CD4-positive, alpha-beta T cell (primary cell): Measurements from ENCODE around the gene IQSEC1. TPM values are rescaled to one million over a fixed set of nuclear protein-coding genes. Genes with fewer than 3 reads are reported as not detected.

Source experiments
- ATAC-seq: fragments of 200-7000 bp; cut with Tn5 transposase; one replicate; pipeline ENCODE4 v1.10.0; 2022; ENCODE audit warnings: mild to moderate bottlenecking; ENCODE audit not compliant: poor library complexity
- CTCF ChIA-PET: fragments of 350-600 bp; sonication (Branson Sonifier 250); formaldehyde crosslinking; loops from one replicate; lab custom pipeline; 2021; ENCODE audit warnings: antibody characterized with exemption, inconsistent platforms; lab: Charles Lee
- POLR2A ChIA-PET: fragments of 350-600 bp; sonication (Branson Sonifier 250); formaldehyde crosslinking; loops from one replicate; lab custom pipeline; 2021; ENCODE audit warnings: antibody characterized with exemption, inconsistent platforms; lab: Charles Lee
- DNase-seq, 14 experiments: peaks; one replicate each; pipeline ENCODE4 v3.0.0-alpha.2; 2013 to 2020; ENCODE audit warnings: mixed read lengths in 2 of 14
- H3K27ac ChIP-seq, 2 donors: one replicate each; pipeline versions ENCODE4 v1.5.1 to v1.7.0; 2013; ENCODE audit warnings: low read length in 2 of 2, low read depth in 1 of 2, mild to moderate bottlenecking in 1 of 2
- H3K27me3 ChIP-seq, 2 experiments: 1 replicate in 1 of 2; 2 replicates in 1 of 2; pipeline versions ENCODE4 v1.6.1 to v1.7.0; 2013; ENCODE audit warnings: low read length in 2 of 2, control low read depth in 1 of 2, mild to moderate bottlenecking in 1 of 2, moderate library complexity in 1 of 2; ENCODE audit not compliant: insufficient read depth in 2 of 2, control insufficient read depth in 1 of 2
- H3K36me3 ChIP-seq: one replicate; pipeline ENCODE4 v1.6.1; 2013; ENCODE audit warnings: low read length, control low read depth; ENCODE audit not compliant: insufficient read depth
- H3K4me1 ChIP-seq: one replicate; pipeline ENCODE4 v1.6.1; 2013; ENCODE audit warnings: low read length, control low read depth; ENCODE audit not compliant: insufficient read depth
- H3K4me3 ChIP-seq: one replicate; pipeline ENCODE4 v1.5.1; 2013; ENCODE audit warnings: mild to moderate bottlenecking, low read length, moderate library complexity
- H3K9me3 ChIP-seq, 2 experiments: 1 replicate in 1 of 2; 2 replicates in 1 of 2; pipeline versions ENCODE4 v1.6.1 to v1.7.0; 2013; ENCODE audit warnings: low read length in 2 of 2, mild to moderate bottlenecking in 2 of 2, control low read depth in 1 of 2, moderate library complexity in 1 of 2; ENCODE audit not compliant: control insufficient read depth in 1 of 2, insufficient read depth in 1 of 2
- H3K27ac Mint-ChIP-seq: one replicate; pipeline ENCODE4 v1.8.0; 2020; ENCODE audit warnings: mixed read lengths
- H3K27me3 Mint-ChIP-seq: one replicate; pipeline ENCODE4 v1.8.0; 2021; ENCODE audit warnings: mixed read lengths
- H3K36me3 Mint-ChIP-seq: one replicate; pipeline ENCODE4 v1.8.0; 2021; ENCODE audit warnings: low read depth, mixed read lengths
- H3K4me1 Mint-ChIP-seq: one replicate; pipeline ENCODE4 v1.8.0; 2021; ENCODE audit warnings: low read depth, mixed read lengths
- H3K4me3 Mint-ChIP-seq: one replicate; pipeline ENCODE4 v1.8.0; 2020; ENCODE audit warnings: mild to moderate bottlenecking, mixed read lengths
- H3K9me3 Mint-ChIP-seq: one replicate; pipeline ENCODE4 v1.8.0; 2020; ENCODE audit warnings: mixed read lengths
- intact Hi-C, 2 experiments: fragments of 100-400 bp; cut with DNase I in 1 of 2; cut with micrococcal nuclease in 1 of 2; formaldehyde crosslinking; loops; one replicate each; pipeline versions ENCODE4 v1.15.1 to v1.9.0; 2023 to 2025; cut with DNase I, micrococcal nuclease
- total RNA-seq, 174 experiments: library from RNA in 2 of 174; stranded (reverse) in 2 of 174; gene quantifications; one replicate each; pipeline ENCODE4 v1.2.3 and lab custom pipeline; 2021 to 2026
- TF ChIP-seq, protein P1 (sequence below): fragments of 200-600 bp; IDR thresholded peaks from one replicate; pipeline ENCODE4 v1.8.0; 2022; ENCODE audit warnings: antibody characterized with exemption, mild to moderate bottlenecking

The IQSEC1 gene
- total RNA-seq, 2 experiments from 2014 or later: 102 to 108 TPM

- H3K36me3 Mint-ChIP-seq: peaks cover 79% of the 10 kb centered on the region
- H3K9me3 Mint-ChIP-seq: no peaks in the 10 kb centered on the region
- Histone ChIP-seq H3K9me3 (no peaks in the 10 kb centered on the region), H3K36me3 (peaks cover 96% of the 10 kb centered on the region), H3K4me1 (peaks cover 27% of the 10 kb centered on the region), H3K27ac (no peak overlapping the region), H3K4me3 (no peak overlapping the region), H3K27me3 (no peaks in the 10 kb centered on the region)
- intact Hi-C loops: no loop called here
- TF ChIP-seq, protein P1, sequence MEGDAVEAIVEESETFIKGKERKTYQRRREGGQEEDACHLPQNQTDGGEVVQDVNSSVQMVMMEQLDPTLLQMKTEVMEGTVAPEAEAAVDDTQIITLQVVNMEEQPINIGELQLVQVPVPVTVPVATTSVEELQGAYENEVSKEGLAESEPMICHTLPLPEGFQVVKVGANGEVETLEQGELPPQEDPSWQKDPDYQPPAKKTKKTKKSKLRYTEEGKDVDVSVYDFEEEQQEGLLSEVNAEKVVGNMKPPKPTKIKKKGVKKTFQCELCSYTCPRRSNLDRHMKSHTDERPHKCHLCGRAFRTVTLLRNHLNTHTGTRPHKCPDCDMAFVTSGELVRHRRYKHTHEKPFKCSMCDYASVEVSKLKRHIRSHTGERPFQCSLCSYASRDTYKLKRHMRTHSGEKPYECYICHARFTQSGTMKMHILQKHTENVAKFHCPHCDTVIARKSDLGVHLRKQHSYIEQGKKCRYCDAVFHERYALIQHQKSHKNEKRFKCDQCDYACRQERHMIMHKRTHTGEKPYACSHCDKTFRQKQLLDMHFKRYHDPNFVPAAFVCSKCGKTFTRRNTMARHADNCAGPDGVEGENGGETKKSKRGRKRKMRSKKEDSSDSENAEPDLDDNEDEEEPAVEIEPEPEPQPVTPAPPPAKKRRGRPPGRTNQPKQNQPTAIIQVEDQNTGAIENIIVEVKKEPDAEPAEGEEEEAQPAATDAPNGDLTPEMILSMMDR: no peak
- no peak overlapping the region for H3K4me3 Mint-ChIP-seq
- no peak for DNase-seq
- no peak for ATAC-seq
- H3K4me1 Mint-ChIP-seq: peaks cover 5% of the 10 kb centered on the region
- ChIA-PET POLR2A (interaction anchor here (0.6 kb wide), 1 partner anchor 32 kb away, joined by 3 read pairs; no protein-coding TSS in a partner anchor), CTCF (no interaction called here)
- H3K27ac Mint-ChIP-seq: no peak overlapping the region
- no peaks in the 10 kb centered on the region for H3K27me3 Mint-ChIP-seq
Measured at GRCh38 chr3:12934431-12934830, 138.8 kb downstream of the IQSEC1 start.

GRCh38 chr3:12933901-12934300 is 139.3 kb downstream of the IQSEC1 start:
- no peaks in the 10 kb centered on the region for H3K27me3 ChIP-seq
- H3K4me1 ChIP-seq: peaks cover 27% of the 10 kb centered on the region
- no peak for DNase-seq
- H3K27ac ChIP-seq: no peak overlapping the region
- ChIA-PET POLR2A (no interaction called here), CTCF (no interaction called here)
- Mint-ChIP-seq H3K27ac (no peak overlapping the region), H3K27me3 (no peaks in the 10 kb centered on the region), H3K4me1 (peaks cover 5% of the 10 kb centered on the region), H3K36me3 (peaks cover 79% of the 10 kb centered on the region), H3K4me3 (no peak overlapping the region), H3K9me3 (no peaks in the 10 kb centered on the region)
- no peaks in the 10 kb centered on the region for H3K9me3 ChIP-seq
- intact Hi-C loops: no loop called here
- ATAC-seq: no peak
- no peak overlapping the region for H3K4me3 ChIP-seq
- H3K36me3 ChIP-seq: peaks cover 96% of the 10 kb centered on the region
- TF ChIP-seq, protein P1: no peak

DNA sequence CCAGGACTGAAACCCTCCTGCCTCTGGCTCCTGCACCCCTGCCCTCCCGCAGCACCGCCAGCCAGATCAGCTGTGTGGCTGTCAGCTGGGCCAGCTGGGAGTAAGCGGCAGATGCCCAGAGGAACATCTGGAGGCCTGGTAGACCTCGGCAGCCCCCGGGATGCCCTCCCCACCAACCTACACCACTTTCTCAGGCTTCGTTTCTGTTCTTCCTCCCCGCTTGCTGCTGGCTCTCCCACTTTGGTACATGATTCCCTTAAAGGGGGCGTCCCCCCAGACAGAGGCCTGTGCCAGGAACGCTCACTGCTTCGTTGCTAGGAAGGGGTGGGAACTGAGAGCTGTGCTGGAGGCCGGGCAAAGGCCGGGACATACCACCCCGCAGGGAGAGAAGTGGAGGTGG is 140.5 kb downstream of the IQSEC1 start:
- Histone ChIP-seq H3K27ac (no peak overlapping the region), H3K4me1 (peaks cover 27% of the 10 kb centered on the region), H3K4me3 (no peak overlapping the region), H3K27me3 (no peaks in the 10 kb centered on the region), H3K9me3 (no peaks in the 10 kb centered on the region), H3K36me3 (peaks cover 96% of the 10 kb centered on the region)
- peaks cover 71% of the 10 kb centered on the region for H3K36me3 Mint-ChIP-seq
- DNase-seq: no peak
- H3K4me3 Mint-ChIP-seq: no peak overlapping the region
- TF ChIP-seq, protein P1: no peak
- no peak overlapping the region for H3K27ac Mint-ChIP-seq
- intact Hi-C loops: no loop called here
- no peaks in the 10 kb centered on the region for H3K27me3 Mint-ChIP-seq
- peaks cover 5% of the 10 kb centered on the region for H3K4me1 Mint-ChIP-seq
- POLR2A ChIA-PET: interaction anchor here (0.7 kb wide), 1 partner anchor 14 kb away, joined by 3 read pairs; no protein-coding TSS in a partner anchor
- CTCF ChIA-PET: interaction anchor here (1.4 kb wide), 1 partner anchor 16 kb away, joined by 3 read pairs; no protein-coding TSS in a partner anchor
- ATAC-seq: no peak
- no peaks in the 10 kb centered on the region for H3K9me3 Mint-ChIP-seq
